Measurements from ENCODE around the gene CCDC73. TPM values are rescaled to one million over a fixed set of nuclear protein-coding genes. Genes with fewer than 3 reads are reported as not detected.

The CCDC73 gene
- total RNA-seq, 1 donor from 2014 or later: not detected

GRCh38 chr11:32561835-32562234 lies 232.6 kb downstream of the CCDC73 start:
- Mint-ChIP-seq H3K27ac (ENCODE audit: unreplicated experiment) (no peak overlapping the region), H3K27me3 (ENCODE audit: low read depth) (no peaks in the 10 kb centered on the region), H3K4me1 (no peaks in the 10 kb centered on the region), H3K4me3 (no peak overlapping the region), H3K9me3 (no peaks in the 10 kb centered on the region), H3K36me3 (ENCODE audit: low read depth) (no peaks in the 10 kb centered on the region)
- no peak for TF ChIP-seq CTCF (conservative IDR thresholded peaks at IDR 0.05)
- no peak for DNase-seq (ENCODE audit: low read depth, low spot score)

- no peaks in the 10 kb centered on the region for H3K36me3 Mint-ChIP-seq (ENCODE audit: low read depth)
- no peaks in the 10 kb centered on the region for H3K27me3 Mint-ChIP-seq (ENCODE audit: low read depth)
- no peak overlapping the region for H3K4me3 Mint-ChIP-seq
- H3K9me3 Mint-ChIP-seq: no peaks in the 10 kb centered on the region
- no peak for DNase-seq (ENCODE audit: low read depth, low spot score)
- H3K4me1 Mint-ChIP-seq: no peaks in the 10 kb centered on the region
- no peak overlapping the region for H3K27ac Mint-ChIP-seq (ENCODE audit: unreplicated experiment)
- TF ChIP-seq CTCF (conservative IDR thresholded peaks at IDR 0.05): no peak
Measured at GRCh38 chr11:32555895-32556294, 238.6 kb downstream of the CCDC73 start.

- Mint-ChIP-seq H3K27ac (ENCODE audit: unreplicated experiment) (no peak overlapping the region), H3K27me3 (ENCODE audit: low read depth) (no peaks in the 10 kb centered on the region), H3K4me1 (no peaks in the 10 kb centered on the region), H3K9me3 (no peaks in the 10 kb centered on the region), H3K36me3 (ENCODE audit: low read depth) (no peaks in the 10 kb centered on the region), H3K4me3 (no peak overlapping the region)
- no peak for TF ChIP-seq CTCF (conservative IDR thresholded peaks at IDR 0.05)
- DNase-seq (ENCODE audit: low read depth, low spot score): no peak
Measured at GRCh38 chr11:32555091-32555490, 239.4 kb downstream of the CCDC73 start.

Other genes with a start within 250 kb of the CCDC73 start
- gene EIF3M, start 210.8 kb downstream of the CCDC73 start, total RNA-seq: 282 and 298 TPM in 2 replicates
- gene PRRG4, start 35.3 kb upstream of the CCDC73 start, total RNA-seq: not detected in 2 replicates
- 59.4 and 65.7 TPM in 2 replicates for gene QSER1, start 98.1 kb upstream of the CCDC73 start, total RNA-seq
- gene DEPDC7, start 221.2 kb upstream of the CCDC73 start, total RNA-seq: 3.9 and 4.2 TPM in 2 replicates
- gene TCP11L1, start 244.9 kb upstream of the CCDC73 start, total RNA-seq: 24.0 and 25.0 TPM in 2 replicates

All from neural crest cell (in vitro differentiated cells).